GM10248 (cell line): ENCODE measurements around the gene USH1C.

ENCODE experiments used
- CTCF ChIA-PET: fragments of 300-600 bp; sonication (Branson Sonifier 250); formaldehyde crosslinking; extraction: SDS; loops from one replicate; lab custom pipeline; 2021; ENCODE audit warnings: antibody characterized with exemption; lab: Yijun Ruan, JAX
- POLR2A ChIA-PET: fragments of 350-650 bp; sonication (Branson Sonifier 250); formaldehyde crosslinking; extraction: SDS; loops from one replicate; lab custom pipeline; 2020; ENCODE audit warnings: antibody characterized with exemption; lab: Yijun Ruan, JAX
- DNase-seq: peaks from one replicate; pipeline ENCODE4 v3.0.0; 2012; ENCODE audit errors: extremely low spot score
- TF ChIP-seq, protein P1 (sequence below): IDR thresholded peaks from 2 replicates; pipeline ENCODE4 v1.5.1; 2012; ENCODE audit warnings: mild to moderate bottlenecking, low read depth; ENCODE audit errors: extremely low read depth, missing control alignments, control extremely low read depth

USH1C gene

DNA sequence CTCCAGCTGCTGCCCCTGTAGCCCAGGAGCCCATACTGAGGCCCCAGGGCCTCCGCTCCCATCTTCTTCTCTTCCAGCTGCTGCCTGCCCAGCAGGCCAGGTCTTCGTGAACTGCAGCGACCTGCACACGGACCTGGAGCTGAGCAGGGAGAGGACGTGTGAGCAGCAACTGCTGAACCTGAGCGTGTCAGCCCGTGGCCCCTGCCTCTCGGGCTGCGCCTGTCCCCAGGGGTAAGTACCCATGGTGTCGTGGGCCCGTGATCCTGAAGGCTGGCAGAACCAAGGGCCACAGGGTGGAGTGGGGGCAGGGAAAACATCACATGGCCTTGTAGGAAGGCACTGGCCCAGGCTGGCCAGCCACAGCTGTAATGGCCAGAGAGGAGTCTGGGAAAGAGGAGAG is 34.1 kb upstream of the USH1C start:
- no peak for DNase-seq
- TF ChIP-seq, protein P1, sequence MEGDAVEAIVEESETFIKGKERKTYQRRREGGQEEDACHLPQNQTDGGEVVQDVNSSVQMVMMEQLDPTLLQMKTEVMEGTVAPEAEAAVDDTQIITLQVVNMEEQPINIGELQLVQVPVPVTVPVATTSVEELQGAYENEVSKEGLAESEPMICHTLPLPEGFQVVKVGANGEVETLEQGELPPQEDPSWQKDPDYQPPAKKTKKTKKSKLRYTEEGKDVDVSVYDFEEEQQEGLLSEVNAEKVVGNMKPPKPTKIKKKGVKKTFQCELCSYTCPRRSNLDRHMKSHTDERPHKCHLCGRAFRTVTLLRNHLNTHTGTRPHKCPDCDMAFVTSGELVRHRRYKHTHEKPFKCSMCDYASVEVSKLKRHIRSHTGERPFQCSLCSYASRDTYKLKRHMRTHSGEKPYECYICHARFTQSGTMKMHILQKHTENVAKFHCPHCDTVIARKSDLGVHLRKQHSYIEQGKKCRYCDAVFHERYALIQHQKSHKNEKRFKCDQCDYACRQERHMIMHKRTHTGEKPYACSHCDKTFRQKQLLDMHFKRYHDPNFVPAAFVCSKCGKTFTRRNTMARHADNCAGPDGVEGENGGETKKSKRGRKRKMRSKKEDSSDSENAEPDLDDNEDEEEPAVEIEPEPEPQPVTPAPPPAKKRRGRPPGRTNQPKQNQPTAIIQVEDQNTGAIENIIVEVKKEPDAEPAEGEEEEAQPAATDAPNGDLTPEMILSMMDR: no peak
- CTCF ChIA-PET: no interaction called here

DNA sequence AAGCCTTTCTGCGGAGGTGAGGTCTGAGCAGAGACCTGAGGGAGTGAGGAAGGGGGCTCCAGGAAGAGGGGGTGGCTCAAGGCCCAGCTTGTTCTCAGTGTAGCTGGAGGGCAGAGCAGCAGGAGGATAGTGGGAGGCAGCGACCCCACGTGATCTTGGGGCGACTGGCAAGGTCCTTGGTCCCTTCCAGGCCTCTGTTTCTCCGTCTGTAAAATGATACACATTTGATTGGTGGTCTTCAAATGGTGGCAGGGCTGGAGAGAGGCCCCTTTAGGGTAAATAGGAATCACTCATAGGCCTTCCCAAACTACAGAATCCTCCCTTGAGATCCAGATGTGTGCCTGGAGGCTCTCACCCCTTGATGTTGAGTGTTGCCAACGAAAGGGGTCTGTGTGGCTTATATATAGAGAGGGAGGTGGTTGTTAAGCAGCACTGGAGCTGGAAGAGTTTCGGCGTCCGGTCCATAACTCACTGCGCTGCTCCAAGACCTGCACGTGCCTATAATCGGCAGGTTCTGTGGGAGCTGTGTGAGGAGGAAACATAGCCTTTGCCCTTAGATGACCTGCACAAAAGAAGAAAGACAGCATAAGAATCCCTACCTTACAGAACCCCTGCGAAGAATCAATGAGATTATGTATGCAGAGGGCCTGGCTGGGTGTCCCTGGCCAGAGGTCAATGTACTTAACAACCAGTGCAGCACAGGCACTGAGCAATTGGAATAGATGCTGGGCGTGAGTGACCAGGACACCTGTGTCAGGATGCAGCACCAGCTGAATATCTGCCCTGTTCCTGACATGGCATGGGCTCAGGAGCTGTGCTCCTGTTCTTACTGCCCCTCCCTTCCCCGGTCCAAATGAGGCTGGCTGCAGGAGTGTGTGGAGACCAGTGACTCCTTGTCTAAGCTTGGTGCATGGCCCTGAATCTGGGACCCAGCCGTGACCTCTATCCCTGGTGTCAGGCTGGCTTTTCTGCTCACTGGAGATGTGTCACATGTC is 31.5 kb upstream of the USH1C start:
- no peak for DNase-seq
- CTCF ChIA-PET: interaction anchor here (1.0 to 3.3 kb wide), 4 partner anchors 13 to 70 kb away, joined by 3 to 11 read pairs (median 3); no protein-coding TSS in a partner anchor
- POLR2A ChIA-PET: interaction anchor here (0.6 kb wide), 1 partner anchor 119 kb away, joined by 3 read pairs; no protein-coding TSS in a partner anchor
- TF ChIP-seq, protein P1: no peak

More for the DNA sequence above, 34.1 kb upstream of the USH1C start:
- POLR2A ChIA-PET: no interaction called here

DNA sequence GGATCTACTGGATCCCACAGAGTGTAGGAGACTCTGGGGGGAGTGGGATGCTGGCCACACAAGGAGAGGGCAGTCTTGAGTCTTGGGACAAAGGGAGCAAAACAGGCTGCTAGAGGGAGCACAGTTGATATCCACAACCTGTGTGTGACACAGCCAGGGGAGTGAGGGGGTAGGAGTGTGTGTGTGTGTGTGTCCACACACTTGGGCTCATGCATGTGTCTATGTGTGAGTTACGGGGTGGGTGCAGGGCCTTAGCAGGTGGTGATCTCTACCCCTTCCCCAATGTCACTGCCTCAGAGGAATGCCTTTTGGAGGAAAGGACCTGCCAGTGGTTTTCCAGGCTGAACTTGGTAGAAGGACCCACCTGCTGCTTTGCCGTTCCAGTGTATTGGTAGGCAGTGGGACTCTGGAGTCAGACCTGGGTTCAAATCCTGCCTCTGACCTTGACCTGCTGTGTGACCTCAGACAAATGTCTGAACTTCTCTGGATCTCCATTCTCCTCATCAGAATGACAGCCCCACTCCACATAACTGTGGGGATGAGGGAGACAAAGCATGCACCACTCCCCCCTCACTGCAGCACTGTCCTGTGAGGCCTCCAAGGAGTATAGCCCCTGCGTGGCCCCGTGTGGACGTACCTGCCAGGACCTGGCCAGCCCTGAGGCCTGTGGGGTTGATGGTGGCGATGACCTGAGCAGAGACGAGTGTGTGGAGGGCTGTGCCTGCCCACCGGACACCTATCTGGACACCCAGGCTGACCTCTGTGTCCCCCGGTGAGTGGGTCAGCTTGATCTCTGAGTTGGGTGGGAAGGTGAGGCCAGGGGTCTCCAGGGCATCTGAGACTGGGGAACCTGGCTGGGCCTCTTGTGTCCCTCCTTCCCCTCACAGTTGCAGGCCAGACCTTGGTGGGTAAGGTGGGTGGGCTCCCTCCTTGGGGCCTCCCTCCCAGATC is 30.2 kb upstream of the USH1C start:
- CTCF ChIA-PET: interaction anchor here (1.5 to 3.3 kb wide), 2 partner anchors 24 to 69 kb away, joined by 3 to 11 read pairs; no protein-coding TSS in a partner anchor
- TF ChIP-seq, protein P1: no peak

DNA sequence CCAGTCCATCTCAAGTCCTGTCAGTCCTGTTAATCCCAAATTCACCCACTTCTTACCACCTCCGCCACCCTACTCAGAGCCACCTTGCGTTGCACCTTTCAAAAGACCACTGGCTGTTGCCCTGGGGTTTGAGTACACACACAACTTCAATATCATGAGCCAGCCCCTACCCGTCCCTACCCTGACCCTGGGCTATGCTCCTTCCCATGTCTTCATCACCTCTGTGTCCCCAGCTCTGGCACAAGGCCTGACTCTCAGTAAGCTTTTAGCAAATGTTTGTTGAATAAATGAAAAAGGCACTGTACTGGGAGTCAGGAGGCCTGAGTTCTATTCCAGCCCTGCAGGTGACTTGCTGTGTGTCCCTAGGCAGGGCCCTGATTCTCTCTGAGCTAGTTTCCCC is 29.3 kb upstream of the USH1C start:
- TF ChIP-seq, protein P1: no peak
- DNase-seq: no peak
- POLR2A ChIA-PET: no interaction called here
- CTCF ChIA-PET: no interaction called here

More for the DNA sequence above, 30.2 kb upstream of the USH1C start:
- no peak for DNase-seq
- POLR2A ChIA-PET: no interaction called here

DNA sequence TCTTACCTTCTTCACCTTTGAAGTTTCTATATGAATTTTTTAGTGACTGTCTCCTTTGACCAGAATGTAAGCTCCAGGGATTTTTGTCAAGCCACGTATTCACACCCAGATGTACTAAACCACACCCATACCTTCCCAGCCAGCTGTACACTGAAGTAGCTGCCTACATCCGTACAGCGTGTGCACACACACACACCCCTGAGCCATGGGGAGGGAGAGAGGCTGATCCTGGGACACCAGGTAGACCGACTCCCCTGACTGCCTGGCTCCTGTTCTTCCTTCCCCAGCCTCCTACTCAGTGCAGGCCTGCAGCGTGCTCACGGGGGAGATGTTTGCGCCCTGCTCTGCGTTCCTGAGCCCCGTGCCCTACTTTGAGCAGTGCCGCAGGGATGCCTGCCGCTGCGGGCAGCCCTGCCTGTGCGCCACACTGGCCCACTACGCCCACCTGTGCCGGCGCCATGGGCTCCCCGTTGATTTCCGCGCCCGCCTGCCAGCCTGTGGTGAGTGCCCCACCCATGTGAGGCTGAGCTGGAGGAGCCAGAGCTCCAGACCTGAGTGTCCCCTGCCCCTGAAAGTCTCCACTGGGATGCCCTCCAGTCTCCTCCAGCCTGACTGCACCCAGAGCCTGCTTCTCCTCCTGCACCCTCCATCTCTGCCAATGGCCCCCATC is 28.7 kb upstream of the USH1C start:
- POLR2A ChIA-PET: no interaction called here
- TF ChIP-seq, protein P1: no peak
- CTCF ChIA-PET: no interaction called here
- DNase-seq: no peak
